Fibroblast of villous mesenchyme (primary cell): ENCODE results near the gene LILRB3. TPM values are rescaled to one million over a fixed set of nuclear protein-coding genes. Genes with fewer than 3 reads are reported as not detected.
A peak's percentile ranks its signal among the peaks of the same experiment; 100 is the strongest.
"Not testable (repeated sequence)": the region's sequence is repeated elsewhere in the genome, so short reads cannot be mapped to it uniquely, and the experiment has no call there.

Experiments used
- DNase-seq: peaks from one replicate; pipeline ENCODE4 v3.0.0-alpha.2; 2010; ENCODE audit warnings: low read depth
- H3K4me3 ChIP-seq: 2 replicates; pipeline ENCODE4 v1.5.1; 2011; ENCODE audit warnings: low read depth, mild to moderate bottlenecking, low read length
- CTCF ChIP-seq: IDR thresholded peaks from 2 replicates; pipeline ENCODE4 v1.5.1; 2012; ENCODE audit warnings: low read depth, mild to moderate bottlenecking, low read length; ENCODE audit not compliant: insufficient read depth
- total RNA-seq: library from RNA; depleted of rRNA; stranded (reverse); fragments of >200 nt; gene quantifications from 2 replicates; pipeline ENCODE4 v1.2.3, GENCODE V29; 2012

Gene LILRB3
- not detected in 2 replicates for total RNA-seq

- H3K4me3 ChIP-seq, DNase-seq: not testable (repeated sequence)
Measured at GRCh38 chr19:54222474-54223276, at the start of gene LILRB3. Gene LILRB3 (minus strand): TSS chr19:54223007. CDS start chr19:54222976, 31 bp downstream.

- DNase-seq, H3K4me3 ChIP-seq: not testable (repeated sequence)
Measured at GRCh38 chr19:54272181-54272580, 49.4 kb upstream of the LILRB3 start.

DNA sequence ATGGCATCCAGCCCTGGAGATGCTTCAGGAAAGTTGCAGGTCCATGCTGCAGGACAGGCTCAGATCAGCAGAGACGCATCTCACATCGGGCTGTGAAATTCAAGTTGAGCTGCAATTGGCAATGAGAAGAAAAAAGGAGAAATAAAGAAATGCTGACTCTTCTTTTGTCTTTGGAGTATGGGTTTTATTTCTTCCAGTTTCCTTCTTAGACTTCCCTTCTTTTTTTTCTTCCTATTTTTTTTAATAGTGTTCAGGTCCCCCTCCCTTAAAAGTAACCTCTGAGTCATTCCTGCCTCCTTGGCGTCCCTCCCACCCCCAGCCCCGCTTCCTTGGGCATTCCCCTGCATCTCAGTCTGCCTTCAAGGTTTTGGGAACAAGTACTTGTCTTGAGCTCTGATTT is 48.8 kb upstream of the LILRB3 start:
- not testable (repeated sequence) for H3K4me3 ChIP-seq, DNase-seq

DNA sequence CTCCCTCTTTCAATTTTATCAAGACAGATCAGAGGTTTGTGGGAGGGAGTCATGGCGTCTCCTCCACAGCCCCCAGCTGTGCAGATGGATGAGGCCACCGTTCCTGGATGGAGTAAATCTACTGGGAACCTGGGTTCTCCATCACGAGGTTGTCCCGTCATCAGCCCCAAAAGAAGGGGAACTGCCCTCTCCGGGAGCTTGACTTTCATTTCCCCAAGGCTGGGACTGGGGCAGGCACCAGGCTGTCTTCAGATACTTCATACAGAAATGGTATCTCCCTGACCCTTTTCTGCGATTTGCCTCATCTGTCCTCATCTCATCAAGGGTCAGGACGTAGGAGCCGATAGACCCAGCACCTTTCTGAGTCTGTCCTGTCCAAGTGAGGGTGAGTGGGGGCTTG is 48.3 kb upstream of the LILRB3 start:
- H3K4me3 ChIP-seq, result no peak overlapping the region
- TF ChIP-seq CTCF, result no peak
- no peak for DNase-seq

DNA sequence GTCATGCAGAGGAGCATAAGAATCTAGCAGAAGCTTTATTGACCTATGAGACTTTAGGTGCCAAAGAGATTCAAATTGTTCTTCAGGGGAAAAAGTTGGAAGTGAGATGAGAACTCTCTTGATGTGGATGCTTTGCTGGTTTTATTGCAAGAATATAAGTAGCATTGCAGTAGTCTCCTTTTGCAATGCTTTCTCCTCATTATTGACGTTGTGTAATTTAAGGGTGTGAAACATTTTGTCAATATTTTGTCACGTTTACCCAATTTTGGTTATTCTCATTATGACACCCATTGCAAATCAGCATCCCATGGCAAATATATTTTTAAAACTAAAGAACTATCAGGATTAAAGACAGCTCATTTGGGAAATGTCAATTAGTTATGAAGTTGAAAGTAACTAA is 46.1 kb upstream of the LILRB3 start:
- TF ChIP-seq CTCF, result no peak
- H3K4me3 ChIP-seq, result no peak overlapping the region
- DNase-seq, result no peak

DNA sequence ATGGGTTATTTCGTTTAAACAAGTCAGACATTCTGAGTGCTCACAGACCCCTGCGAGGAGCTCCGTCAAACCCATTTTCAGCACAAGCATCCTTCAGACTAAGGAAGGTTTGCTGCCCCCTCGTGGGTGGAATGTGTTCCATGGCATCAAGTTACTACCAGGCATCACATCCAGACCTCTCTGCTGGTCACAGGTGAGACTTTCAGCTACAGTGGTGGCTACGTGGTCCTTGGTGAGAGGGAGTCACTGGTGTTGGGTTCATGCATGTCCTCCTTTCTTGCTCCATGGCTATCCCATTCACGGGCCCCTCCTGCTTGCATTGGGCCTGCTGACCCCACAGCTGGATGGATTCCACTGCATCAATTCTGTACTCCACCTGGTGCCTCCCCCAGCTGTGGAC is 43.3 kb upstream of the LILRB3 start:
- no peak overlapping the region for H3K4me3 ChIP-seq
- peak; percentile 73 for TF ChIP-seq CTCF
- peak; percentile 65 for DNase-seq

- no peak overlapping the region for H3K4me3 ChIP-seq
- DNase-seq, result no peak
- no peak for TF ChIP-seq CTCF
Measured at GRCh38 chr19:54262470-54262869, 39.7 kb upstream of the LILRB3 start.

DNA sequence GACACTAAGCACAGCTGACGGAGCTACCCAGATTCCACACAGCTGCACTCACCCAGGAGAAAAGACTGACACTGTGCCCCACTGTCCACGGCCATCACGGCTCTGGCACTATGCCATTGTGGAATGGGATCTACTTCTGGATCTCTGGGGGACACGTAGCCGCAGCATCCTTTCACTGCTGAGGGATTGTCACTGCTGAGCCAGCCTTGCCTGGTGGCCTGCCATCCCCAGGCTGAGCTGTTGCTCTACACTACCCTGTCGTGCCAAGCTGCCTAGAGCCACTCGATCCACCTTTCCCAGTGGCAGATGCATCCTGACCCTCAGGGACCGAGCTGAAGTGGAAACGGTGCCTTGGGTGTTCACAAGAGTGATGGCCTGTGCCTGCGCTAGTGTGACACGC is 39.3 kb upstream of the LILRB3 start:
- H3K4me3 ChIP-seq, result no peak overlapping the region
- DNase-seq, result no peak
- TF ChIP-seq CTCF, result no peak

DNA sequence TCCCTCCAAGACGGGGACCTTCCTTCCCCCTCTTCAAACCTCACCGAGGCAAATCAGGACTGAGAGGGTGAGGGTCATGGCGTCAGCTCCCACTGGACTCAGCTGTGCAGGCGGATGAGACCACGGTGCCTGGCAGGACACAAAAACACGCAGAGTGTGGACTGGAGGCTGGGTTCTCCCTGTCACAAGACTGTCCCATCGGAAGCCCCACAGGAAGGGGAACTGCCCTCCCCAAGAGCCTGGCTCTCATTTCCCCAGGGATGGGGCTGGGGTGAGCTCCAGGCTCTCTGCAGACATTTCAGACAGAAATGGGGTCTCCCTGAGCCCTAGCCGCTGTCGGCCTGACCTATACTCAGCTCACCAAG is 34.3 kb upstream of the LILRB3 start, which contains the start of gene LILRB5:
TSS of gene LILRB5 (minus strand) at position 158 of the 365 bp plus-strand sequence. CDS start at position 78, 80 bp downstream.
- no peak for DNase-seq
- TF ChIP-seq CTCF, result no peak
- H3K4me3 ChIP-seq, result no peak within 1 kb of the TSS
